MCF 10A (cell line): Measurements from ENCODE around the gene ACTMAP. TPM values are rescaled to one million over a fixed set of nuclear protein-coding genes. Genes with fewer than 3 reads are reported as not detected.
A peak's percentile ranks its signal among the peaks of the same experiment; 100 is the strongest.

ENCODE experiments used
- Bru-seq: library from RNA; stranded (reverse); fragments of 400-500 nt; gene quantifications from one replicate; lab custom pipeline; 2021; lab: Mats Ljungman, UMichigan
- BruChase-seq, 2 experiments: library from RNA; stranded (reverse); fragments of 400-500 nt; gene quantifications; one replicate each; lab custom pipeline; 2021; lab: Mats Ljungman, UMichigan
- BruUV-seq: library from RNA; stranded (reverse); fragments of 400-500 nt; replicated peaks from 2 replicates; lab custom pipeline; 2021; lab: Mats Ljungman, UMichigan
- CTCF ChIA-PET: fragments of 300-600 bp; sonication (Branson Sonifier 250); formaldehyde crosslinking; extraction: SDS; loops from one replicate; lab custom pipeline; 2021; ENCODE audit warnings: antibody characterized with exemption, inconsistent platforms; lab: Yijun Ruan, JAX
- POLR2A ChIA-PET: fragments of 300-600, 350-650 bp; sonication (Branson Sonifier 250); formaldehyde crosslinking; extraction: SDS; loops from one replicate; lab custom pipeline; 2020; ENCODE audit warnings: antibody characterized with exemption, inconsistent platforms; lab: Yijun Ruan, JAX
- DNase-seq: peaks from one replicate; pipeline ENCODE4 v3.0.0-alpha.2; 2018; ENCODE audit not compliant: unreplicated experiment
- H3K27ac Mint-ChIP-seq: one replicate; pipeline ENCODE4 v1.8.0; 2022; ENCODE audit warnings: mild to moderate bottlenecking, low read depth, mixed read lengths; ENCODE audit not compliant: unreplicated experiment
- H3K27me3 Mint-ChIP-seq: one replicate; pipeline ENCODE4 v1.8.0; 2022; ENCODE audit warnings: mixed read lengths; ENCODE audit not compliant: insufficient read depth, unreplicated experiment
- H3K36me3 Mint-ChIP-seq: one replicate; pipeline ENCODE4 v1.8.0; 2022; ENCODE audit warnings: mild to moderate bottlenecking, moderate library complexity, mixed read lengths; ENCODE audit not compliant: insufficient read depth, unreplicated experiment
- H3K4me1 Mint-ChIP-seq: one replicate; pipeline ENCODE4 v1.8.0; 2022; ENCODE audit warnings: mixed read lengths; ENCODE audit not compliant: insufficient read depth, unreplicated experiment
- H3K4me3 Mint-ChIP-seq: one replicate; pipeline ENCODE4 v1.8.0; 2022; ENCODE audit warnings: mild to moderate bottlenecking, moderate library complexity, mixed read lengths; ENCODE audit not compliant: unreplicated experiment
- H3K9me3 Mint-ChIP-seq: one replicate; pipeline ENCODE4 v1.8.0; 2022; ENCODE audit warnings: mixed read lengths; ENCODE audit not compliant: unreplicated experiment
- intact Hi-C: fragments of 100-400 bp; cut with micrococcal nuclease; formaldehyde crosslinking; loops from 2 replicates; pipeline ENCODE4 v1.14.1; 2022
- long read RNA-seq: library from polyadenylated mRNA; stranded (forward); transcript quantifications from one replicate; pipeline ENCODE4 v2.0.0, GENCODE V29; 2022
- total RNA-seq: library from RNA; stranded (reverse); gene quantifications from 2 replicates; pipeline ENCODE4 v1.2.3, GENCODE V29; 2022
- TF ChIP-seq, protein P1 (sequence below): fragments of 200-600 bp; IDR thresholded peaks from one replicate; pipeline ENCODE4 v1.8.0; 2022; ENCODE audit warnings: antibody characterized with exemption, mild to moderate bottlenecking; ENCODE audit not compliant: unreplicated experiment

Gene ACTMAP
- total RNA-seq (19.3 and 21.2 TPM in 2 replicates), Bru-seq, nascent RNA (percentile 62 among the genes with signal in this experiment), BruChase-seq, experiment 1, labeled RNA remaining after a 6-hour chase (percentile 79 among the genes with signal in this experiment), BruChase-seq, experiment 2, labeled RNA remaining after a 2-hour chase (percentile 69 among the genes with signal in this experiment)
- long read RNA-seq, partial matches to known transcripts = 12 of 33 reads
- long read RNA-seq, other reads (novel, unspliced or antisense) = 16 of 33 reads

DNA sequence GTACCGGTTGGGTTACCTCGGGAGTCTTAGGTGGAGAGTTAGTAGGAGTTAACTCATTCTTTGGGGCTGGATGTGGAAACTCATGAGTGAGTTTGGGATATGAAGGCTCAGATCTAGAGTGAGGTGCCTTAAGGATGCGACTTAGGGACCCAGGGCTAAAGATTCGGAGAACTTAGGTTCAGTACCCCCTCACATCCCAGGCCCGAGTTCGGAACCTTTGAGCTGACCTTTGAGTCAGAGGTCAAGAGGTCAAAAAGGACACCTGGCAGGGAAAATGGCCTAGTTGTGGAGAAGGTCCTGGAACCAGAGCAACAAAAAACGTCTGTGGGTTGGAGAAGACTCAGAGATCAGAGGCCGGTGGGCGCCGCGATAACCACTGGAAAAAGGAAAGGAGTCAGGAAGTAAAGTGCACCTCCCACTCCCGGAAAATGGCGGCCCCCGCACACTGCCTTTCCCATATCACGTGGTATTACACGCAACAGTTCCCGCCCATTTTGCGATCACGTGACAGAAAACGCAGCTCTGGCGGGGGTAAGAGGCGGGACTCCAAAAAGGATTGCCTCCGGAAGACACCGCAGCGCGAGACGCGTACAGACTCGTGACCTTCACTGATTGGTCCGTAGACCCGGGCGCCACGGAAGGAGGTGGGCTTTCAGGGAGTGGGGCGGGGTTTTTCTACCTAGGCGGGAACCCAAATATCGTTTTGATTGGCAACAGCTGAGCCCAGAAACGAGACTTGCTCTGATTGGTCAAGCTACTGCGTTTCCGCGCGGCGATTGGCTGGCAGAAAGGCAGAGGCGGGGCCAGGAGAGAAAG, at the start of gene ACTMAP:
Gene ACTMAP (minus strand): TSS at position 420 of the 816 bp plus-strand sequence. CDS start 674 bp downstream, outside the sequence.
- ChIA-PET CTCF (interaction anchor here (0.6 to 1.0 kb wide), 4 partner anchors 28 to 1471 kb away, joined by 3 to 4 read pairs (median 3); no protein-coding TSS in a partner anchor), POLR2A (interaction anchor here (0.7 to 6.7 kb wide), 38 partner anchors 9 to 513 kb away, joined by 3 to 79 read pairs (median 5); partner anchors contain the start of genes AXL, BLVRB, COQ8B and EGLN2)
- peaks cover 34% of the 10 kb centered on the region for H3K36me3 Mint-ChIP-seq
- H3K27ac Mint-ChIP-seq = peak within 1 kb of the TSS; percentile 91
- TF ChIP-seq, protein P1, sequence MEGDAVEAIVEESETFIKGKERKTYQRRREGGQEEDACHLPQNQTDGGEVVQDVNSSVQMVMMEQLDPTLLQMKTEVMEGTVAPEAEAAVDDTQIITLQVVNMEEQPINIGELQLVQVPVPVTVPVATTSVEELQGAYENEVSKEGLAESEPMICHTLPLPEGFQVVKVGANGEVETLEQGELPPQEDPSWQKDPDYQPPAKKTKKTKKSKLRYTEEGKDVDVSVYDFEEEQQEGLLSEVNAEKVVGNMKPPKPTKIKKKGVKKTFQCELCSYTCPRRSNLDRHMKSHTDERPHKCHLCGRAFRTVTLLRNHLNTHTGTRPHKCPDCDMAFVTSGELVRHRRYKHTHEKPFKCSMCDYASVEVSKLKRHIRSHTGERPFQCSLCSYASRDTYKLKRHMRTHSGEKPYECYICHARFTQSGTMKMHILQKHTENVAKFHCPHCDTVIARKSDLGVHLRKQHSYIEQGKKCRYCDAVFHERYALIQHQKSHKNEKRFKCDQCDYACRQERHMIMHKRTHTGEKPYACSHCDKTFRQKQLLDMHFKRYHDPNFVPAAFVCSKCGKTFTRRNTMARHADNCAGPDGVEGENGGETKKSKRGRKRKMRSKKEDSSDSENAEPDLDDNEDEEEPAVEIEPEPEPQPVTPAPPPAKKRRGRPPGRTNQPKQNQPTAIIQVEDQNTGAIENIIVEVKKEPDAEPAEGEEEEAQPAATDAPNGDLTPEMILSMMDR = no peak
- intact Hi-C loops = loop anchor here (2.0 kb wide), 2 partner anchors 33 to 87 kb away; partner anchors contain the start of genes COQ8B and ITPKC
- no peaks in the 10 kb centered on the region for H3K27me3 Mint-ChIP-seq
- H3K4me1 Mint-ChIP-seq = peaks cover 31% of the 10 kb centered on the region
- H3K9me3 Mint-ChIP-seq = no peaks in the 10 kb centered on the region
- peak; percentile 100 for DNase-seq
- peak within 1 kb of the TSS; percentile 92 for H3K4me3 Mint-ChIP-seq
- BruUV-seq = TSS peak; percentile 92

DNA sequence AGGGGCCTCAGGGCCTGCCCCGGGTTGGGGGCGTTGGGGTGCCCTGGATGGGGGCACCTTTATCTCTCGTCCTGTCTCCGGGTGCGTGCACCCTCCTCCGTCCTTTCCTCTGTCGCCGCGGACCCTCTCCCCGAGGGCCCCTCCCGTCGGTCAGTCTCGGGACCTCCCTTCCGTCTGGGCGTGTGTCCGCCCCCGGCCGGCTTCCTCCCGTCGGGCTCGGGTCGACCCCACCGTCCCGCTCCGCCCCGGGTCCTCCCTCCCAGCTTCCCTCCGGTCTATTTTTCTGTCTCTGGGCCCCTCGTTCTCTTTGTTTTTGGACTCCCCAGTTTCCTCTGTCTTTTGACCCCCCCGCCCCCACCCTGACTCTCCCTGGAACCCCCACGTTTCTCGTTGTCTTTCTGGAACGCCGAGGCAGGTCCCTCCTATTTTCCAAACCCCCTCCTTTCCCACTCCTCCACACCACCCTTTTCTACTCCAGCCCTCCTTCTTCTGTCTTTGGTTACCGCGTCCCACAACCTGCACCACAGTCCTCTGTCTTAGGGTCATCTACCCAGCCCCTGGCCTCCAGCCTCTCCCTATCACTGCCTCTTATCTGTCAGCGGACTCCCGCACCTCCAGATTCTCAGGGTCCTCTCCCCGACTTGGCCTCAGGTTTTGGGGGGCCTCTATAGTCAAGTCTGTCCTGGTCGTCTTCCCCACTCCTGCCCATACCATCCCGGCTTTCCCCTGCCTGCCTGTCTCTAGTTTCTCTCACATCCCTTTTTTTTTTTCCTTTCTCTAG, 49.5 kb upstream of the ACTMAP start:
- Mint-ChIP-seq H3K9me3 (no peaks in the 10 kb centered on the region), H3K27me3 (no peaks in the 10 kb centered on the region), H3K27ac (peak overlapping the region; percentile 93), H3K4me3 (peak overlapping the region; percentile 86), H3K4me1 (peaks cover 42% of the 10 kb centered on the region), H3K36me3 (peaks cover 25% of the 10 kb centered on the region)
- ChIA-PET POLR2A (interaction anchor here (0.5 to 3.5 kb wide), 13 partner anchors 8 to 1057 kb away, joined by 3 to 57 read pairs (median 6); partner anchors contain the start of genes ACTMAP, COQ8B, ITPKC and RAB4B), CTCF (interaction anchor here (1.3 kb wide), 1 partner anchor 95 kb away, joined by 4 read pairs; no protein-coding TSS in a partner anchor)
- intact Hi-C loops = no loop called here
- no peak for DNase-seq
- BruUV-seq = no TSS peak
- TF ChIP-seq, protein P1 = no peak

DNA sequence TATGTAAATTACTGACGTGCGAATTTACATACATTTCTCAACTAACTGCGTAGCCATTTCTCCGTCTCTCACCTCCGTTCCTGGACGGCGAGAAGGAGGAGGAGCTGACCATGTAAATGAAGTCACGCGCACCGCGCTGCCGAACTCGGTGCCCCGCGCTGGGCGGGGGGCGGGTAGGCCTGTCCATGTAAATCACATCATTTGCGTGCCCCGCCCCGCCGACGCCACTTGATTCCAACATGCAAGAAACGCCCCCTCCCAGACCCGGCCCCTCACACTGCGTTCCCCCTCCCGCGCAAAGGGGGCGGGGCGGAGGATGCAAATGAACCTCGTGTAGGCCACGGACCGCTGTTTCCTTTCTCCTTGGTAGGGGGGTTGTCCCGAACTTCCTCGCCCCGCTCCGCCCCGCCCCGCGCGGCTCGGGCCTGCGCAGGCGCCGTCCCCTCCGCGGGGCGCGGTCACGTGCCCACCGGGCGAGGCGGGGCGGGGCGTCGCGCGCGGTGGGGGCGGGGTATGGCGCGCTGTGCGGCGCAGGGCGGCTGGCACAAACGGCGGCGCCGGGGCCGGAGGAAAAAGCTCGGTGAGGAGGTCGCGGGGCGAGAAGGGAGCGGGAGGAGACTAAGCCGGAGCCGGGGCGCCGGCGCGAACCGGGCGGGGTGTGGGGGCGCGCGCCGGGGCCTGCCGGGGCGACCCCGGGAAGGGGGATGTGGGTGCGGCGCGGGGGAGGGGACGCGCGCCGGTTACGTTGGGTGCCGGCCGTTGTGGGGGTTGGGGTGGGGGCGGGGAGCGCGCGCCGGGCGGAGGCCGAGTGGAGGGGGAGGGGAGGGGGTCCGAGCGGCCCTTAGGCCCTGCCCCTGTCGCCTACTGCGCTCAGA, 48.6 kb upstream of the ACTMAP start, which contains the start of gene EGLN2:
Gene EGLN2 (plus strand): TSS at position 509 of the 875 bp plus-strand sequence. CDS start 1,382 bp downstream, outside the sequence.
- peaks cover 25% of the 10 kb centered on the region for H3K36me3 Mint-ChIP-seq
- ChIA-PET CTCF (interaction anchor here (0.6 to 1.5 kb wide), 5 partner anchors 20 to 422 kb away, joined by 3 to 5 read pairs (median 4); partner anchors contain the start of gene RAB4B), POLR2A (interaction anchor here (0.5 to 3.5 kb wide), 22 partner anchors 9 to 1058 kb away, joined by 3 to 57 read pairs (median 4); partner anchors contain the start of genes ACTMAP, COQ8B, ITPKC and RAB4B)
- H3K9me3 Mint-ChIP-seq = no peaks in the 10 kb centered on the region
- H3K27ac Mint-ChIP-seq = peak within 1 kb of the TSS; percentile 93
- peak within 1 kb of the TSS; percentile 86 for H3K4me3 Mint-ChIP-seq
- TF ChIP-seq, protein P1 = no peak
- H3K4me1 Mint-ChIP-seq = peaks cover 34% of the 10 kb centered on the region
- peak; percentile 100 for DNase-seq
- intact Hi-C loops = loop anchor here (1.0 kb wide), 1 partner anchor 81 kb away; no protein-coding TSS in a partner anchor
- BruUV-seq = no TSS peak
- H3K27me3 Mint-ChIP-seq = no peaks in the 10 kb centered on the region
